Motor neuron (in vitro differentiated cells): ENCODE results near the gene WWP2. TPM values are rescaled to one million over a fixed set of nuclear protein-coding genes. Genes with fewer than 3 reads are reported as not detected.

Experiments
- ATAC-seq, 8 experiments: fragments of 200-7000 bp; cut with Tn5 transposase; replicated peaks in 6 of 8; 2 replicates each; pipeline ENCODE4 v1.8.0; 2021; ENCODE audit warnings: mild to moderate bottlenecking in 8 of 8, moderate library complexity in 8 of 8
- H3K27ac ChIP-seq, 2 donors: fragments of 250-450 bp; sonication (Bioruptor Pico); 2 replicates each; pipeline ENCODE4 v1.9.0; 2021; ENCODE audit warnings: antibody characterized with exemption in 2 of 2, mild to moderate bottlenecking in 2 of 2, moderate library complexity in 1 of 2
- H3K4me1 ChIP-seq, 2 donors: fragments of 250-450 bp; sonication (Bioruptor Pico); replicated peaks in 1 of 2; 2 replicates each; pipeline ENCODE4 v1.6.1; 2021; ENCODE audit warnings: antibody characterized with exemption in 2 of 2, mild to moderate bottlenecking in 2 of 2, moderate library complexity in 1 of 2
- H3K4me3 ChIP-seq, 5 donors: fragments of 250-450 bp; sonication (Bioruptor Pico); 2 replicates each; pipeline ENCODE4 v1.9.0; 2021; ENCODE audit warnings: antibody characterized with exemption in 5 of 5, mild to moderate bottlenecking in 5 of 5, moderate library complexity in 4 of 5
- WGBS, 10 experiments: fragments of 450-650 bp; shearing (Covaris generic); methylation state at CpG; one replicate each; pipeline ENCODE4 v1.0.0; 2022; 5-methylcytosine and 5-hydroxymethylcytosine counted together
- in situ Hi-C, 9 experiments: fragments of 400-800 bp; cut with MboI; loops; one replicate each; pipeline ENCODE4 v1.15.0; 2021; ENCODE audit warnings: low sequenced_read_pairs in 9 of 9, low pct_unique_long_range_greater_than_20kb in 2 of 9; ENCODE audit not compliant: unreplicated experiment in 9 of 9
- total RNA-seq, 8 experiments: library from RNA; unstranded; fragments of 300-600 nt; gene quantifications; 2 replicates each; pipeline versions ENCODE4 v1.2.3 to v1.2.4, GENCODE V29; 2022

Gene WWP2
- total RNA-seq, 8 experiments from 2014 or later: 10.7 to 28.6 (median 16.0) TPM

DNA sequence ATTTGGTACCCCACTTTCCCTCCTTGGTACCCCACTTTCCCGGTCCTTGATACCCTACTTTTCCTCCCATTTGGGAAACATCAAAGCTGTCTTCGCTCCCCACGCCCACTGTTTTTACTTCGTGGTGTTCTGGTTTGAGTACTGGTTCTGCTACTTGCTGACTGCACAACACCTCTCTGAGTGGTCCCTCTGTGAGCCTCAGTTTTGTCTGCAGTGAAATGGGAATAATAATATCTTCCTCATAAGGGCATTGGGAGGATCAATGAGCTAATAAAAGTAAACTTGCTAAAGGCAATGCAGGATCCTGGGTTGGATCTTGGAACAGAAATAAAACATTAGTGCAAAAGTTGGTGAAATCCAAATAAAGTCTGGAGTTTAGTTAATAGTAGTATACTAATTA, 119.0 kb downstream of the WWP2 start:
- in situ Hi-C loops: no loop called here

GRCh38 chr16:69883744-69884143, 121.6 kb downstream of the WWP2 start:
- no peak overlapping the region for H3K4me3 ChIP-seq
- H3K27ac ChIP-seq: no peak overlapping the region
- 80 to 100% (median 94%) methylated on average over 1 to 5 of the region's 5 CpGs for WGBS, 10 experiments
- H3K4me1 ChIP-seq: peaks cover 0 to 8% of the 10 kb centered on the region in 2 donors
- in situ Hi-C loops: no loop called here
- no peak for ATAC-seq

More for the DNA sequence above, 119.0 kb downstream of the WWP2 start:
- WGBS, 10 experiments: 70 to 100% (median 96%) methylated on average over 1 to 4 of the region's 4 CpGs; no CpG with 5 or more reads in 3 of the 10 experiments
- Histone ChIP-seq H3K4me1 (no peaks in the 10 kb centered on the region), H3K27ac (no peak overlapping the region), H3K4me3 (no peak overlapping the region)
- ATAC-seq: no peak

GRCh38 chr16:69885722-69886121, 123.6 kb downstream of the WWP2 start:
- Histone ChIP-seq H3K4me1 (peaks cover 7 to 28% of the 10 kb centered on the region in 2 donors), H3K27ac (no peak overlapping the region), H3K4me3 (no peak overlapping the region)
- no peak for ATAC-seq
- 94 to 100% (median 100%) methylated on average over 1 to 3 of the region's 3 CpGs; no CpG with 5 or more reads in 1 of the 10 experiments for WGBS, 10 experiments
- in situ Hi-C loops: no loop called here

DNA sequence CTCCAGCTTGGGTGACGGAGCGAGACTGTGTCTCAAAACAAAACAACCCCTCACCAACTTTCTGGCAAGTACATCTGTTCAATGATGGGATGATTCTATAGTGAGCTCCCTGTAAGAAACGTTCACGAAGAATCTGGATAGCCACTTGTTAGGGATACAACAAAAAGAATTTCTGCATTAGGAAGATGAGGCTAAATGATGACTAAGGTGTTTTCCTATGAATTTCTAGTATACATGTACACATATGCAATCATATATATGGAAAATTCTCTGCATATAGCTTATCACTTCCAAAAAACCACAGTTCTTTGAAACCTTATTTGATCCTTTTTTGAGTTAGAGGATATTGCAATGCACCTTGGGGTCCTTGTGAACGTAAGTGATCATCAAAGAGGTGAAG, 124.6 kb downstream of the WWP2 start:
- Histone ChIP-seq H3K27ac (no peak overlapping the region), H3K4me1 (peaks cover 9 to 34% of the 10 kb centered on the region in 2 donors), H3K4me3 (no peak overlapping the region)
- in situ Hi-C loops: no loop called here
- 90 to 100% (median 96%) methylated on average over 2 to 5 of the region's 5 CpGs; no CpG with 5 or more reads in 1 of the 10 experiments for WGBS, 10 experiments
- no peak for ATAC-seq

DNA sequence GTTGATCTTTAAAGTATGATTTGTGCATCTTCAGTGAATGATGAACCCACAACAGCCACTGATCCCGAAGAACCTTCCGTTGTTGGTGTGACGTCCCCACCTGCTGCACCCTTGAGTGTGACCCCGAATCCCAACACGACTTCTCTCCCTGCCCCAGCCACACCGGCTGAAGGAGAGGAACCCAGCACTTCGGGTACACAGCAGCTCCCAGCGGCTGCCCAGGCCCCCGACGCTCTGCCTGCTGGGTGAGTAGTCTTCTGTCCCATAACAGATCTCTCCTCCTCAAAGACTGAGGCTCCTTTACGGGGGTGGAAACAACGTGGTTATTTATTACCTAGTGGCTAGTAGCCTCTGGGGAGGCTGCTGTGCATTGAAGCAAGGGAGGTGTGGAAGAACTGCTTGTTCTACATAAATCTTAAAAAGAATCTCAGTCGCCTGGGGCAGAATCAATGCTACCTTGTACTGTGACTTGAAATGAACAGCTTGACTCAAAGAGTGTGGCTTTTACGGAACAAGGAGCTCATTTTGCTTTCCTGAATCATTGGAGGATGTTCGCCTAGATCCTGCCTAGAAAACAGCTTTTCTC, 126.0 kb downstream of the WWP2 start:
- 21 to 100% (median 74%) methylated on average over 1 to 12 of the region's 15 CpGs for WGBS, 10 experiments
- peak overlapping the region in 1 of 2 donors; percentile 36 for H3K27ac ChIP-seq
- no peak overlapping the region for H3K4me3 ChIP-seq
- in situ Hi-C loops: no loop called here
- H3K4me1 ChIP-seq: peaks cover 9 to 34% of the 10 kb centered on the region in 2 donors
- ATAC-seq: peak in 5 of 8 experiments; percentile 26 to 84 (median 76)

DNA sequence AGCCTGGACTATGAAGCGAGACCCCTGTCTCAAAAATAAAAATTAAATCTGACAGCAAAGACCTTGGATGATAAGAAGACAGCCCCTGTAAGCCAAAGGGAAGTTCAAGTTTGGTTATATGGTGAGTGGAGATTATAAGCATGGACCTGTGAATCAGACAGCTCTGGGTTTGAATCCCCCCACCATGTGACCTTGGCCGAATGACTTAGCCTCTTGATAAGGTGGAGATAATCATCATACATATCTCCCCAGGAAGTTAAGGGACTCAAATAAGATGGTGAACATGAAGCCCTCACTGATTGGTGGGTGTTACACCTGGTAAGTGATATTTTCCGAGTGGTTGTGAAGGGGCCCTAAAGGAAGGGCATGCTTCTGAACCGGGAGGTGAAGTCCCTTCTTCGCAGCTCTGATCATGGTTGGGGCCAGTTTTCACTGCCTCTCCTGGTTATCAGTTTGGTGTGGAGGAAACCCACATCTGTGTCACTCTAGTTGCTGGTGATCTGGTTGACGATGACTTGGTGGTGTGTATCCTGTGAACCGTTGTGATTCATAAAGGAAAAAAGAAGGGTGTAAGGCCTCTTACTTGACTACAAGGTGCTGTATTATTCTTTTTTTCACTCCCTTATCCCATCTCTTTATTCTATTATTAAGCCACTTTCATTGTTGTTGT, 127.3 kb downstream of the WWP2 start:
- in situ Hi-C loops: no loop called here
- Histone ChIP-seq H3K27ac (peak overlapping the region; percentile 19 to 90), H3K4me3 (no peak overlapping the region), H3K4me1 (peaks cover 9 to 34% of the 10 kb centered on the region in 2 donors)
- ATAC-seq: no peak
- WGBS, 10 experiments: 83 to 100% (median 100%) methylated on average over 1 to 5 of the region's 7 CpGs; no CpG with 5 or more reads in 4 of the 10 experiments

DNA sequence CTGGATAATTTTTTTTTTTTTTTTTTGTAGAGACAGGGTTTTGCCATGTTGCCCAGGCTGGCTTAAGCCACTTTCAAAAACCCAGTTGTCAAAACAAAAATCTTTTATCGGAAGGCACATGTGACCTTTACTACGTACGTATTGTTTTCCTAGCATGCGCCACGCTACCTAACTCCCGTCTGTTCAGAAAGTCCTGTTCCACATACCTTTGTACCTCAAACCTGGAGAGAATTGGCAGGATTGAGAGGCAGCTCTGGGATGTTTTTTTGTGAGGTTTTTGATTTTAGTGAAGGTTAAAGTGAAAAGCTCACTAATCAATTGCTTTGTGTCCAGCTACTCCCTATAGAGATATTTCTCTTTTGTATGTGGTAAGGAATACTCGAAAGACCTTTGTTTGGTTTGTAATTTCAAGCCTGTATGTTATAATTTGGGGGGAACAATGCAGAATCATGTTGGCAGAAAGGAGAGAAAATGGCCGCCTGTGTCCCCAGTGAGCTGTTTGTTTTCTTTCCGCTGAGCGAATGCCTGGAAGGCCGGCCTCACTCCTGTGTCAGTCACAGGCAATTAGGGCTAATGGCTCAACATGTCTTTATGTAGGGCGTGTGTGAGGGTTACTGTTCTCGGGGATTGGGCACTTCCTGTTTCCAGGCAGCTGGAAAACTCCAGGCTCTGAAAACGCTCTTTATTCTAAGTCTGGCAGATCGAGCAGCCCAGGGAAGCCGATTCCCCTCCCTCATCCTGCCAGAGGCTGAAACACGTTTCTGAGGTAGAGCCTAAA, 128.2 kb downstream of the WWP2 start:
- peak; percentile 87 to 98 (median 96) for ATAC-seq
- in situ Hi-C loops: no loop called here
- peak overlapping the region; percentile 84 to 90 for H3K27ac ChIP-seq
- no peak overlapping the region for H3K4me3 ChIP-seq
- 13 to 100% (median 67%) methylated on average over 4 to 11 of the region's 17 CpGs for WGBS, 10 experiments
- peaks cover 9 to 34% of the 10 kb centered on the region in 2 donors for H3K4me1 ChIP-seq

DNA sequence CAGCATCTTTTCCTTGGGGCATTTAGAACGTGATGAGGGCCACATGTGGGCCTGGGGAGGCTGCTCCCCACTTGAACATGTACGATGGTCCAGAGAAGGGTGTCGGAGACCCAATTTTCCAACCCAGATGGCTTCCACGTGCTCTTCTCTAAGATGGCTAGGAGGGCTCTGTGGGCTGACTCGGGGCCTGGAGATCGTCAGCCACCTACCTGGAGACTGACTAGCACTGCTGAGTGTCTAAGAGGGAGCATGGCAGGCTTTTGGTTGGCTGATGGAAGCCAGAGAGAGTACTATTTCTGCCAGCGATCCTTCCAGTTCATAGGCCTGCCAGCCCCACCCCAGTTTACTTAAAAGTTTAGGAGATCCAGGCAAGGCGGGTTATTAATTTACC, 128.8 kb downstream of the WWP2 start:
- WGBS, 10 experiments: 13 to 100% (median 89%) methylated on average over 1 to 7 of the region's 8 CpGs; no CpG with 5 or more reads in 5 of the 10 experiments
- ATAC-seq: peak in 7 of 8 experiments; percentile 22 to 50 (median 32)
- in situ Hi-C loops: no loop called here
- peaks cover 9 to 34% of the 10 kb centered on the region in 2 donors for H3K4me1 ChIP-seq
- peak overlapping the region; percentile 84 to 90 for H3K27ac ChIP-seq
- no peak overlapping the region for H3K4me3 ChIP-seq

DNA sequence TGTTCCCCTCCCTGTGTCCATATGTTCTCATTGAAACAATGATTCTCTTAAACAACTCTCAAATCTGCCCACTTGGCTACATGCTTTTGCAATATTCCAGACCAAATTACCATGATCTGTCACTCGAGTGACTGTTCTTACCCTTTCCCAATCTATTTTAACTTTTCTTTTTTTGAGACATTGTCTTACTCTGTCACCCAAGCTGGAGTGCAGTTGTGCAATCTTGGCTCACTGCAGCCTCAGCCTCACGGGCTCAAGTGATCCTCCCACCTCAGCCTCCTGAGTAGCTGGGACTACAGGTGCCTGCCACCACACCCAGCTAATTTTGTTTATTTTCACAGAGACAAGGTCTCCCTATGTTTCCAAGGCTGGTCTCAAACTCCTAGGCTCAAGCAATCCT, 130.2 kb downstream of the WWP2 start:
- WGBS, 10 experiments: 60 to 100% (median 97%) methylated on average over 1 to 2 of the region's 2 CpGs; no CpG with 5 or more reads in 4 of the 10 experiments

DNA sequence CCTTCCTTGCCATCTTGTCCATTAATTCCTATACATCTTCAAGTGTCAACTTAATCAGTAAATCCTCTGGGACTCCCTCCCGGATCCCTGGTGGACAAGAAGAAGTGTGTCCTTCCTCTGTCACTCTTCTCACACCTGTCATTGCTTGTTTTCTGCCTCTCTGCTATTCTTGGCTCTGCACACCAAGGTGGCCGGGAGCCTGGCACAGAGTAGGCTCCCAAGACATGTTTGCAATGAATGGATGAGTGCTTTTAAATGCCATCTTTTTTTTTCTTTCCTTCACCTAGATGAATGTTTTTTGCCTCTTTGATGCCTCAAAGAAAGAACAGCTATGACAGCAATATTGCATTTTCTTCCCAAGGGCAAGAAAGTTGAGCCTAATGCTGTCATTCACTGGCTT, 131.0 kb downstream of the WWP2 start:
- no peak overlapping the region for H3K27ac ChIP-seq
- H3K4me1 ChIP-seq: peaks cover 9 to 30% of the 10 kb centered on the region in 2 donors
- in situ Hi-C loops: no loop called here
- no peak for ATAC-seq
- no peak overlapping the region for H3K4me3 ChIP-seq
- WGBS, 10 experiments: 63 to 100% (median 100%) methylated on average over 1 to 2 of the region's 2 CpGs; no CpG with 5 or more reads in 3 of the 10 experiments

More for the DNA sequence above, 130.2 kb downstream of the WWP2 start:
- no peak overlapping the region for H3K4me3 ChIP-seq
- H3K27ac ChIP-seq: no peak overlapping the region
- ATAC-seq: no peak
- in situ Hi-C loops: no loop called here
- H3K4me1 ChIP-seq: peaks cover 9 to 34% of the 10 kb centered on the region in 2 donors

GRCh38 chr16:69894676-69895075, 132.5 kb downstream of the WWP2 start:
- no peak overlapping the region for H3K4me3 ChIP-seq
- H3K27ac ChIP-seq: no peak overlapping the region
- 20 to 100% (median 92%) methylated on average over 1 to 7 of the region's 11 CpGs; no CpG with 5 or more reads in 4 of the 10 experiments for WGBS, 10 experiments
- in situ Hi-C loops: no loop called here
- ATAC-seq: no peak
- peaks cover 9 to 16% of the 10 kb centered on the region in 2 donors for H3K4me1 ChIP-seq

DNA sequence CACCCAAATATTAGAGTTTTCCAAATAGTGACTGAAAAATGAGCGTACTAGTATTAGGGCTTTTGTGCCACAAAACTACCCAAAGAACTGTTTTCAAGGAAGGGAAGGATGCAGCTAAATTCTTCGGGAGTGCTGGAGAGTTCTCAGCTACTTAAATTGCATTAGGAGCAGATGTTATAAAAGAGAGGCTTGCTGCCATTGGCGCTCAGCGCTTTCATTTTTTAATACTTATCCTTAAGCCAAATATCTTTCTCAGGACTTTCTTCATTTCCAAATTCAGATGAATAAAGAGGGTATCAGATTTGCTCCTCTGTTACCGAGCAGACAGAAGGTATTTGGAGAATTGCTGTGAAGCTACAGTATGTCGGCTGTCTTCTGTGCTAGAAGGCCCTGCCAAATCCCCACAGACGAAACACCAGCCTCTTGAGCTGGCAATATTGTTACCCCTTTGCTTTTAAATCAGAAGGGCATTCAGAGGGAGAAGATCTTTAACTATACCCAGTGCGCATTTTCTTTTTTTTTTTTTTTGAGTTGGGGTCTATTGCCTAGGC, 141.8 kb downstream of the WWP2 start:
- Histone ChIP-seq H3K4me1 (no peaks in the 10 kb centered on the region), H3K27ac (no peak overlapping the region), H3K4me3 (no peak overlapping the region)
- no peak for ATAC-seq
- 53 to 100% (median 92%) methylated on average over 1 to 7 of the region's 8 CpGs; no CpG with 5 or more reads in 1 of the 10 experiments for WGBS, 10 experiments
- in situ Hi-C loops: no loop called here
